ENCODE measurements around the gene REC8. TPM values are rescaled to one million over a fixed set of nuclear protein-coding genes. Genes with fewer than 3 reads are reported as not detected.
A peak's percentile ranks its signal among the peaks of the same experiment; 100 is the strongest.

The REC8 gene
- total RNA-seq, 1 donor, result 3.3 TPM

GRCh38 chr14:24206260-24207103 is 34.6 kb downstream of the REC8 start:
- Histone ChIP-seq H3K79me2 (ENCODE audit: insufficient read depth, low read length) (peaks cover 22% of the 10 kb centered on the region), H3K4me3 (ENCODE audit: insufficient read depth, low read length) (no peak overlapping the region), H3K4me1 (ENCODE audit: insufficient read depth, low read length) (no peaks in the 10 kb centered on the region), H3K9me3 (ENCODE audit: low read depth, low read length) (no peaks in the 10 kb centered on the region), H3K4me2 (ENCODE audit: insufficient read depth, low read length) (no peak overlapping the region), H3K27ac (ENCODE audit: low read depth, low read length) (no peak overlapping the region), H2AFZ (ENCODE audit: low read length) (no peak overlapping the region), H4K20me1 (ENCODE audit: insufficient read depth, low read length) (no peaks in the 10 kb centered on the region), H3K27me3 (ENCODE audit: insufficient read depth, low read length) (no peaks in the 10 kb centered on the region), H3K36me3 (ENCODE audit: insufficient read depth, low read length) (peaks cover 73% of the 10 kb centered on the region)
- TF ChIP-seq CTCF (IDR thresholded peaks at IDR 0.05; ENCODE audit: extremely low read depth, low read depth, low read length), result no peak
- peak; percentile 27 for DNase-seq (ENCODE audit: insufficient read length, low spot score, missing footprints)

GRCh38 chr14:24207104-24207551 is 35.2 kb downstream of the REC8 start:
- Histone ChIP-seq H3K36me3 (ENCODE audit: insufficient read depth, low read length) (peaks cover 68% of the 10 kb centered on the region), H3K4me3 (ENCODE audit: insufficient read depth, low read length) (no peak overlapping the region), H3K27ac (ENCODE audit: low read depth, low read length) (no peak overlapping the region), H3K27me3 (ENCODE audit: insufficient read depth, low read length) (no peaks in the 10 kb centered on the region), H2AFZ (ENCODE audit: low read length) (no peak overlapping the region), H3K4me2 (ENCODE audit: insufficient read depth, low read length) (no peak overlapping the region), H3K79me2 (ENCODE audit: insufficient read depth, low read length) (peaks cover 22% of the 10 kb centered on the region), H4K20me1 (ENCODE audit: insufficient read depth, low read length) (no peaks in the 10 kb centered on the region), H3K9me3 (ENCODE audit: low read depth, low read length) (no peaks in the 10 kb centered on the region), H3K4me1 (ENCODE audit: insufficient read depth, low read length) (no peaks in the 10 kb centered on the region)
- TF ChIP-seq CTCF (IDR thresholded peaks at IDR 0.05; ENCODE audit: extremely low read depth, low read depth, low read length), result no peak
- no peak for DNase-seq (ENCODE audit: insufficient read length, low spot score, missing footprints)

- Histone ChIP-seq H3K27ac (ENCODE audit: low read depth, low read length) (no peak overlapping the region), H3K4me1 (ENCODE audit: insufficient read depth, low read length) (no peaks in the 10 kb centered on the region), H3K79me2 (ENCODE audit: insufficient read depth, low read length) (peaks cover 22% of the 10 kb centered on the region), H2AFZ (ENCODE audit: low read length) (no peak overlapping the region), H4K20me1 (ENCODE audit: insufficient read depth, low read length) (no peaks in the 10 kb centered on the region), H3K4me3 (ENCODE audit: insufficient read depth, low read length) (no peak overlapping the region), H3K4me2 (ENCODE audit: insufficient read depth, low read length) (no peak overlapping the region), H3K9me3 (ENCODE audit: low read depth, low read length) (no peaks in the 10 kb centered on the region), H3K27me3 (ENCODE audit: insufficient read depth, low read length) (no peaks in the 10 kb centered on the region), H3K36me3 (ENCODE audit: insufficient read depth, low read length) (peaks cover 68% of the 10 kb centered on the region)
- no peak for DNase-seq (ENCODE audit: insufficient read length, low spot score, missing footprints)
- TF ChIP-seq CTCF (IDR thresholded peaks at IDR 0.05; ENCODE audit: extremely low read depth, low read depth, low read length), result no peak
These were observed 35.7 kb downstream of the REC8 start for GRCh38 chr14:24207625-24208024.

DNA sequence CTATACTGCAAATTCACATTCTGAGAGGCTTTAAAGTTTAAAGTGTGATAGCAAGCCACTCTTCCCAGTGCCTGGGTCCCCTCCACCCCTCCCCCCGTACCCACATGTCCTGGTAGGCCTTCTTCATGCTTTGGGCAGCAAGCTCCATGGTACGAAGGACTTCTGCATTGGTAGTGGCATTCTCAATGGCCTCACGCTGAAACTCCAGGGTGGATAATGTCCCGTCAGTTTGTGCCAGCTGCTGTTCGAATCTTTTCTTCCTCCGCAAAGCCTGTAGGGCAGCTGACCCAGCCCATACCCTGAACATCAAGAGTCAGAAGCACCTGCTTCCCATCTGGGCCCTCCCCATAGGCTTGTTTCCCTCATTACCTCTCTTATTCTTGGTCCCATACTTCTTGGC is 39.4 kb downstream of the REC8 start:
- peaks cover 47% of the 10 kb centered on the region for H3K36me3 ChIP-seq (ENCODE audit: insufficient read depth, low read length)
- DNase-seq (ENCODE audit: insufficient read length, low spot score, missing footprints), result no peak

More for the DNA sequence above, 39.4 kb downstream of the REC8 start:
- Histone ChIP-seq H3K9me3 (ENCODE audit: low read depth, low read length) (no peaks in the 10 kb centered on the region), H3K4me3 (ENCODE audit: insufficient read depth, low read length) (no peak overlapping the region), H3K79me2 (ENCODE audit: insufficient read depth, low read length) (peaks cover 24% of the 10 kb centered on the region), H3K4me2 (ENCODE audit: insufficient read depth, low read length) (no peak overlapping the region), H3K27me3 (ENCODE audit: insufficient read depth, low read length) (no peaks in the 10 kb centered on the region), H4K20me1 (ENCODE audit: insufficient read depth, low read length) (no peaks in the 10 kb centered on the region), H3K4me1 (ENCODE audit: insufficient read depth, low read length) (peaks cover 12% of the 10 kb centered on the region), H2AFZ (ENCODE audit: low read length) (no peak overlapping the region), H3K27ac (ENCODE audit: low read depth, low read length) (no peak overlapping the region)
- no peak for TF ChIP-seq CTCF (IDR thresholded peaks at IDR 0.05; ENCODE audit: extremely low read depth, low read depth, low read length)
